Vagina (tissue), 2 donors: ENCODE data around the gene LCN1. TPM values are rescaled to one million over a fixed set of nuclear protein-coding genes. Genes with fewer than 3 reads are reported as not detected.

Experiments used
- DNase-seq, 2 donors: peaks; one replicate each; pipeline ENCODE4 v3.0.0-alpha.2; 2017; ENCODE audit errors: extremely low spot score in 2 of 2
- H3K27ac ChIP-seq: fragments of 200-600 bp; sonication (generic); one replicate; pipeline ENCODE4 v1.5.1; 2019
- H3K27me3 ChIP-seq: fragments of 200-600 bp; sonication (generic); one replicate; pipeline ENCODE4 v1.5.1; 2019
- H3K36me3 ChIP-seq, 2 donors: fragments of 200-600 bp; sonication (generic); one replicate each; pipeline ENCODE4 v1.5.1; 2017 to 2019
- H3K4me1 ChIP-seq: fragments of 200-600 bp; sonication (generic); one replicate; pipeline ENCODE4 v1.5.1; 2019
- H3K4me3 ChIP-seq, 2 donors: fragments of 200-600 bp; sonication (generic); 1 replicate in 1 of 2; 2 replicates in 1 of 2; pipeline ENCODE4 v1.5.1; 2016 to 2019
- H3K9me3 ChIP-seq: fragments of 200-600 bp; sonication (generic); one replicate; pipeline ENCODE4 v1.5.1; 2019
- POLR2A ChIP-seq, 2 donors: fragments of 450-650 bp; IDR thresholded peaks; one replicate each; pipeline ENCODE4 v1.6.1; 2017; ENCODE audit warnings: antibody characterized with exemption in 2 of 2, mild to moderate bottlenecking in 2 of 2, moderate library complexity in 2 of 2
- POLR2AphosphoS5 ChIP-seq, 2 donors: sonication (generic); formaldehyde crosslinking; IDR thresholded peaks; one replicate each; pipeline ENCODE4 v1.9.0; 2017; ENCODE audit warnings: antibody characterized with exemption in 2 of 2, mild to moderate bottlenecking in 2 of 2, low read depth in 1 of 2; ENCODE audit not compliant: insufficient read depth in 1 of 2
- intact Hi-C: fragments of 100-400 bp; cut with DNase I; formaldehyde crosslinking; loops from one replicate; pipeline ENCODE4 v1.15.1; 2023
- total RNA-seq: library from RNA; depleted of rRNA; stranded (reverse); fragments of >200 nt; gene quantifications from one replicate; pipeline ENCODE4 v1.2.3, GENCODE V29; 2016
- TF ChIP-seq, protein P1 (sequence below), 3 experiments: fragments of 450-650 bp in 2 of 3; fragments of 200-600 bp in 1 of 3; sonication (generic) in 1 of 3; IDR thresholded peaks; one replicate each; pipeline ENCODE4 v1.5.1; 2017 to 2019; ENCODE audit warnings: antibody characterized with exemption in 3 of 3, mild to moderate bottlenecking in 2 of 3, moderate library complexity in 2 of 3

Gene LCN1
- total RNA-seq, 1 donor from 2014 or later: not detected

DNA sequence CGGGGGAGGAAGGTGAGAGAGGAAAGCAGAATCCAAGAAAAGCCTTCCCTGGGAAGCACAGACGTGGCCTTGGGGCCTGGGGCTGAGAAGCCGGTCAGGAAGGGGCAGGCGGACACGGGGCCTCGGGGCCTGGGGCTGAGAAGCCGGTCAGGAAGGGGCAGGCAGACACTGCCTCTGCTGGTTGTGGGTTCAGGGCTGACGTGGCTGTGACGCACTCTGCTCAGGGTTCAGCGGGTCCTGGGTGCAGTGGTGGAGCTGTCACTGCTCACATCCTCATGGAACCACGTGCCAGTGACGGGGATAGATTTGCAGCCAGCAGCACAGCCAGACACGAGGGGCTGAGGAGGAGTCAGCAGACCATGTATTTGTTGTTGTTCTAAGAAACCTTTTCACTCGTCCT, 53.1 kb downstream of the LCN1 start:
- Histone ChIP-seq H3K27me3 (no peaks in the 10 kb centered on the region), H3K27ac (no peak overlapping the region), H3K4me3 (no peak overlapping the region), H3K9me3 (no peaks in the 10 kb centered on the region), H3K4me1 (no peaks in the 10 kb centered on the region), H3K36me3 (no peaks in the 10 kb centered on the region)
- intact Hi-C loops: no loop called here
- TF ChIP-seq, protein P1, sequence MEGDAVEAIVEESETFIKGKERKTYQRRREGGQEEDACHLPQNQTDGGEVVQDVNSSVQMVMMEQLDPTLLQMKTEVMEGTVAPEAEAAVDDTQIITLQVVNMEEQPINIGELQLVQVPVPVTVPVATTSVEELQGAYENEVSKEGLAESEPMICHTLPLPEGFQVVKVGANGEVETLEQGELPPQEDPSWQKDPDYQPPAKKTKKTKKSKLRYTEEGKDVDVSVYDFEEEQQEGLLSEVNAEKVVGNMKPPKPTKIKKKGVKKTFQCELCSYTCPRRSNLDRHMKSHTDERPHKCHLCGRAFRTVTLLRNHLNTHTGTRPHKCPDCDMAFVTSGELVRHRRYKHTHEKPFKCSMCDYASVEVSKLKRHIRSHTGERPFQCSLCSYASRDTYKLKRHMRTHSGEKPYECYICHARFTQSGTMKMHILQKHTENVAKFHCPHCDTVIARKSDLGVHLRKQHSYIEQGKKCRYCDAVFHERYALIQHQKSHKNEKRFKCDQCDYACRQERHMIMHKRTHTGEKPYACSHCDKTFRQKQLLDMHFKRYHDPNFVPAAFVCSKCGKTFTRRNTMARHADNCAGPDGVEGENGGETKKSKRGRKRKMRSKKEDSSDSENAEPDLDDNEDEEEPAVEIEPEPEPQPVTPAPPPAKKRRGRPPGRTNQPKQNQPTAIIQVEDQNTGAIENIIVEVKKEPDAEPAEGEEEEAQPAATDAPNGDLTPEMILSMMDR (IDR thresholded peaks at IDR 0.05): no peak
- peak in 1 of 2 donors; percentile 27 for DNase-seq

DNA sequence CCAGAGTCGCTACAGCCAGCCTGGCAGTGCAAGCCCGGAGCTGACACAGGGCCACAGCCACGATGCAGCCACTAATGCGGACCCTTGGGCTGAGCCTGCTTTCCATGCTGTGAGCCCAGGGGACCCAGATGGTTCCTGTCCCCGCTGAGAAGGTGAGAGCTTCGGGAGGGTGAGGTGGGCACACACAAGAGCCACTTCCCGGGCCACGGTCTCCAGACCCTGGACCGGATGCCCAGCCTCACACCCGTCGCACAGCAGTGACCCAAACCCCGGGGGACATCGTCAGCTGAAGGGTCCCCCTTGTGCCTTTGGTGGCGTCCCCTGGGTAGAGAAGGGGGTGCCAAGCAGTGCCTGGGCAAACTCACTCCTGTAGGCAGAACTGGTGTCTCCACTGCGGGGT, 53.7 kb downstream of the LCN1 start:
- peak; percentile 64 to 91 for DNase-seq
- no peaks in the 10 kb centered on the region for H3K4me1 ChIP-seq
- intact Hi-C loops: no loop called here
- no peak overlapping the region for H3K27ac ChIP-seq
- no peak for TF ChIP-seq POLR2AphosphoS5 (IDR thresholded peaks at IDR 0.05; ENCODE audit: insufficient read depth in 1 of 2, low read depth in 1 of 2)
- no peak for TF ChIP-seq POLR2A (IDR thresholded peaks at IDR 0.05)
- TF ChIP-seq, protein P1 (IDR thresholded peaks at IDR 0.05): no peak
- H3K36me3 ChIP-seq: no peaks in the 10 kb centered on the region
- no peaks in the 10 kb centered on the region for H3K9me3 ChIP-seq
- no peak overlapping the region for H3K4me3 ChIP-seq
- no peaks in the 10 kb centered on the region for H3K27me3 ChIP-seq

Other genes starting within 250 kb of the LCN1 start
- gene PPP1R26, start 41.7 kb upstream of the LCN1 start, total RNA-seq: 7.9 TPM
- 50.1 TPM for gene MRPS2, start 20.8 kb upstream of the LCN1 start, total RNA-seq
- gene OBP2A, start 24.7 kb downstream of the LCN1 start, total RNA-seq: not detected
- gene PAEP, start 40.3 kb downstream of the LCN1 start, total RNA-seq: not detected
- not detected for gene GLT6D1, start 118.1 kb downstream of the LCN1 start, total RNA-seq
- gene LCN9, start 141.9 kb downstream of the LCN1 start, total RNA-seq: not detected
- gene SOHLH1, start 178.0 kb downstream of the LCN1 start, total RNA-seq: not detected
- gene KCNT1, start 180.7 kb downstream of the LCN1 start, total RNA-seq: not detected